Measurements from ENCODE around the gene HINT2.

Gene HINT2

DNA sequence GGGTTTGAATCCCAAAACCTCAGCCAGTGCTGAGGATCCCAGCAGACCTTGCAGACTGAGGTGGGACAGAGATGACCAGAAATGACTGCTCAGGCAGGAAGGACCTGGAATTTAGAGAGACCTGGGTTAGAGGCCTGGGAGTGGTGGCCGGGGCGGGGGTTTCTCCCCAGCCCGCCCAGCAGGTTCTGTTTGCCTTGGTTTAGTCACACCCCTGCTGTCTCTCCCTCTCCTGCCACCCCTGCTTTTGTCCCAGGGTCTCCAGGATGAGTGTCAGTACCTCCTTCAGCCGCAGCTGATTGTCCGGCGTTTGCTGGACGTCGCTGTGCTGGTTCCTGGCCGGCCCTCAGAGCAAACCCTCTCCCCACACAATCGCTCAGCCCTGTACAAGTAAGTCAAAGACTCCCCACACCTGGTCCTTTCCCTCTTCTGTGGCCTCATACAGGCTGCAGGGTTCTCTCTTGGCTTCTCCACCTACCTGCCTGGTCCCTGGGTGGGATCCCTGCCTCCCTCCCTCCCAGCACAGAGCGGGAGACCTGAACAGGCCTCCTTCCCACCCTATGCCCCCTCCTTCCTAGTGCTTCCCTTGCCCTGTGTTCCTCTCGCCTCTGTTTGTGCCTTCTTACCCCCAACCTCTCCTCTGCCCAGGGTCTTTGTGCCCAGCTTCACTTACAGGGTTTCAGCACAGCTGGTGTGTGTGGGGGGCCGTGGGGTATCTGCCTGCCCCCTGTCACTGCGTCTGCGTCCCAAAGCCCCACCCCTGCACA is 26.2 kb upstream of the HINT2 start:
- no peak for DNase-seq (ENCODE audit: low read depth)

DNA sequence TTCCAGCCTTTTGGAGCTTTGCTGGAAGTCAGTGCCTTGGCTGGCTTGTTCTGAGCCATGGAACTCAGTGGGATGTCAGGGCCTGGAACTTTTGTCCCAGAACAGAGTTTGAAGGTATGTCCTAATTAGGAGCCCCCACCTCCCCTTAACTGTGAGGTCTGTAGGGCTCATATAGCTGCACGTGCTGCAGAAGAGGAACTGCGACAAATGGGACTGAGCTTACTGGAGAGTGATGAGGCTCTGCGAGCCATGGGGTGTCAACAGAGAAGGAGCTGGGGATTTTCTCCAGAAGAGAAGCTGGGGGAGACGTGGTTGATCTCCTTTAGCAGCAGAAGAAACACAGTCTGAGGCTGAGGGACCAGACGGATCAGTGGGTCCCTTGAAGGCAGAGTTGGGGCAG is 25.1 kb upstream of the HINT2 start:
- no peak for DNase-seq (ENCODE audit: low read depth)

DNA sequence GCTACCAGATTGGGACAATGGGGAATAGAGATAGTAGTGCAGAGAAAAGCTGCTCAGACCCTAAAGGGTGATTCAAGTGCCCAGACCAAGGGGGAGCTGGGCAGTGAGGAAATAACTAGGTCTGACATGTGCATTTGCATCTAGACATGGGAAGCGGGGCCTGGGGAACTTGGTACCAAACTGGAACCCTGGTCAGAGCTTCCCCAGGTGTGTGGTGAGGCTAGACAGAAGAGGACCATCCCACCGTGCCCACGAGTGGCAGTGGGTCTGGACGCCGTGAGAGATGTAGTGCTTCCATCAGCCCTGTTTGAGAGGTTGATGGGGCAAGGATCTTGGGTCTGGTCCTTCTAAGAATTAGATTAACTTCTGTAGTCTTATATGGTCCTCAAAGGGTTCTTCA is 21.8 kb upstream of the HINT2 start:
- DNase-seq (ENCODE audit: low read depth): no peak

DNA sequence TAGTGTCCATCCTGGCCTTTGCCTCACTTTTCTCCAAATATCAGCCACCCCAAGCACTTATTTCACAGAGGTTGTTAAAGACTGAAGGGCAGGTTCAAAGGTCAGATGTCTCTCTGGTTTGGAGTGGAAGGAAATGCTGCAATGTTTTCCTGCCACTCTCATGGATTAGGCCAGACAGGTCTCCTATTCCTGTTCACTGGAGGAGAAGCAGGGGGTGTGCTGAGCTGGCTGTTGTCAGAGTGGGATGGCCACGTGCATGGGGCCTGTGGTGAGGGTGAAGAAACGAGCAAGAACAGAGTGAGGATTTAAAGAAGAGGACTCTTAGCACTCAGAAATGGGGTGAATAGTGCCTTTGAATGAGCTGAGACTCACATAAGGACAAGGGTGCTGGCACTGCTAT is 20.9 kb upstream of the HINT2 start:
- no peak for DNase-seq (ENCODE audit: low read depth)

DNA sequence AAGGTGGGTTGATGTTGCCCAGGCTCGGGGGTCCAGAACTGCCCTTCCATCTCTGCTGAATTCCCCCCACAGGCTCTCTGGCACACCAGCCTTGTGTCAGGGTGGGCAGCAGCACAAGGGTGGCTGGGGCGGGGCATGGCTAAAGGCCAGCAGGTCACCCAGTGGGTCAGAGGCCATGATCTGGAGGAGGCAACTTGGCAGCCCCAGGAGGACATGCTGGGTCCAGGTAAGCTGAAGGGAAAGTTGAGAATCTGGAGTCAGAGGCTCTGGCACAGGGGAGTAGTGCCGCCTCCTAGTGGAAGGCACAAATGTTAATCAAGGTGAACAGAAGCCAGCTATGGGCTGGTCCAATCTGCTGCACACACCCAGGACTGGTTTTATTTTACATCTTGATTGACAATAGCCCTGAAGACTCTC is 20.4 kb upstream of the HINT2 start:
- DNase-seq (ENCODE audit: low read depth): no peak

DNA sequence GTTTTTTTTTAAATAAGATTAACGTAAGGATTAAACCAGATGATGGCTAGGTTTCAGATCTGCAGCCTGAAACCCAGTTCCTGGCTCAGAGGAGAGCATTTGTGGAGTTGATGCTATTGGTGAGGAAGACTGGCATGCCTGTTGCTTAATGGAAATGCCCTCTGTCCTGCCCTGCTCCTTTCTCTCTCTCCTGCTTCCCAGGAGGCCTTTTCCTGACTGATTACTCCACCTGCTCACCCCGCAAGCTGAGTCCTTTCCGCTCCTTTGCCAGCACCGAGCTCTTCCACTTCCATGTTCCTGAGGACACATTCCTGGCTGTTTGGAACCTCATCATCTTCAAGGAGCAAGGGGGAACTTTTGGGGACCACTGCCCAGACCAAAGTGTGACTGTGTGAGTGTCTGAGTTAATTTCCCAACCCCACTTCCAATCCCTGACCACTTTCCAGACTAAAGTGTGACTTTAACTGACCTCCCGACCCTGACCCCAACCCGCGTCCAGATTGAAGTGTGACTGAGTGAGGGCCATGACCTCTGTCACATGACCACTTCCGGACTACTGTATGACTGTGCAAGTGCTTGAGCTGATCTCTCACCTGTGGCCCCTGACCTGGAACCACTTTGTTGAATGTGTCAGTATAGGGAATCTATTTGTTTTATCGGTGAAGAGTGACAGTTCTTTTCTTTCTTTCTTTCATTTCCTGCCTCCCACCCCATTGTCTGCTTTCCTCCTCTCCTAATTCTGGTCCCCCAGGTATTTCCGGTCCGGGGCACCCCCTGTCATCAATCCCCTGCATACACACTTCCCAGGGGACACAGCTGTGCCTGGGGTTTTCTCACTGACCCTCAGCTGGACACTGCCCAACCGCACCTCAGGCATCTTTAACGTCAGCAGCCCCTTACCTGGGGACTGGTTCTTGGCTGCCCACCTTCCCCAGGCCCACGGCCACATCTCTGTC is 19.7 kb upstream of the HINT2 start:
- DNase-seq (ENCODE audit: low read depth): no peak

DNA sequence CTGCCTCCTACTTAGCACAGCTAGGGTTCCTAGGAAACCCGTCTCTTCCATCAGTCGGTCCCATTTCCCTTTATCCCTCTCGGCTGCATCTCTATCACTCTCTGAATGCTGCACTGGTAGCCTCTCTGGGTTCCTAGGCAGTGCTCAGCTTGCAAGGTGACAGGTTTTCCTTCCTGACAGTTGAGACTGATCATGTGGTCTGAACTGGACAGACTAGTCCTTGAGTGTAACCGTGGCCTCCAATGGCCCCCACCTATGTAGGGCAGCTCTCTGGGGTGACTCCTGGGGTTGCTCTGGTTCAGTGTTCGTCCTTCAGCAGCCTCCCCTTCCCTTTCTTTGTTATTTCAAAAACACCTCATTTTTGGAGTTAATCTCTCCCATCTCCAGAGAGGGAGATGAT is 18.0 kb upstream of the HINT2 start:
- no peak for DNase-seq (ENCODE audit: low read depth)

DNA sequence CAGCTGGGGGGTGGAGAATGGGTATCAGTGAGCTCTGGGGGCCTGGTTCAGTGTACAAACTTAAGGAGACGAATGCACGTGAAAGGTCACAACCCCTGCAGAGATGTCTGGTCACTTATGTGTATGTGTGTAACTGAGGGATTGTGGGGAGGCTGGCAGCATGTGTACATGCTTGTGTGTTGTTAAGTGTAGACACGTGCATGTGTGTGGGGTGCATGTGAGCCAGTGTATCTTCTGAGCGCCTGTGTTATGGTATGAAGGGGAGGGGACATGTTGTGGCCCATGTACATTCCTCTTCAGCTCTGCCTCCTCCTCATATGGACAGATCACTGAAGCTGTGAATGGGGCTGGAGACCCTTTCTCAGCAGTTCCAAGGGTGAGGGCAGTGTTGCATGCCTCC is 16.2 kb upstream of the HINT2 start:
- no peak for DNase-seq (ENCODE audit: low read depth)

DNA sequence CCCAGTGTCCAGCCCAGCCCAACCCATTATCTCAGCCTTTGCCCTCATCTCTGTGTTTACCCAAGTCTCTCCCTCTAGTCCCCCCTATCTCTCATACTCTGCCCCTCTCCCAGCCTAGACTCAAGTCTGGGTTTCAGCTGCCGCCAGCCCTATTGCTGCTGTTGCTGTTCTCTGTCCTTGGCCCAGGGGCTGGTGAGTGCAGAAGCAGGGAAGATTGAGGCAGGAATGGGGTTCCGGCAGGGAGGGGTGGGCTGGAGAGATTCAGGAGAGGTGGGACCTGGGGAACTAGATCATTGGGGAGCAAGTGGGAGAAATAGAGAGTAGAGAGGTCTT is 14.9 kb upstream of the HINT2 start:
- DNase-seq (ENCODE audit: low read depth): no peak

DNA sequence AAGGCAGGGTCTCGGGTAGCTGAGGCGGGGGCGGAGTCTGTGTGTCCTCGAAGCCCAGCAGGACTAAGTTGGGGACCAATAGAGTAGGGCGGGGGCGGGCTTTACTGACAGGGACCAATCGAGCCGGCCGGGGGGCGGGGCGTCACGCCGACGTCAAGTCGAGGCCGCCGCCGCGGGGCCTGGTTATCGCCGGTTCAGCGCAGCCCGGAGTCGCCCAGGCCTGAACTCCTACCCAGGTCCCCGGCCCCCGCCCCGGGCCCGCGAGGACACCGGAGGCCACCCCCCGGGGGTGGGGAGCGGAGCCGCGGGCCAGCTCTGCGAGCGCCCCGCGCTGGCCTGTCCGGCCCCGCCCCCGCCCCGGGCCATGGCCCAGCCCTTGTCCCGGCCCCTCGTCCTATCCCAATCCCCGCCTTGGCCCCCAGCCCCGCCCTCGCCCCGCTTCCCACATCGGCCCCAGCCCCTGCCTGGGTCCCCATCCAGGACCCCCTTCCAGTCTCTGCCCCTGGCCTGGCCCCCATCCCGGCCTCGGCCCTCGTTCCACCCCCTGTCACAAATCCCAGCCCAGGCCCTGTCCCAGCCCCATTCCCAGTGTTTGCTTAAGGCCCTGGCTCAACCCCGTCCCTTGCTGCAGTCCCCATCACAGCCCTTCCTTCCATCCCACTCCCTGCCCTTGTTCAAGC is 14.4 kb upstream of the HINT2 start, which contains the start of gene TMEM8B:
TMEM8B (plus strand) TSS at position 145 of the 680 bp plus-strand sequence; CDS start at position 365, 220 bp downstream.
- DNase-seq (ENCODE audit: low read depth): peak; percentile 76

DNA sequence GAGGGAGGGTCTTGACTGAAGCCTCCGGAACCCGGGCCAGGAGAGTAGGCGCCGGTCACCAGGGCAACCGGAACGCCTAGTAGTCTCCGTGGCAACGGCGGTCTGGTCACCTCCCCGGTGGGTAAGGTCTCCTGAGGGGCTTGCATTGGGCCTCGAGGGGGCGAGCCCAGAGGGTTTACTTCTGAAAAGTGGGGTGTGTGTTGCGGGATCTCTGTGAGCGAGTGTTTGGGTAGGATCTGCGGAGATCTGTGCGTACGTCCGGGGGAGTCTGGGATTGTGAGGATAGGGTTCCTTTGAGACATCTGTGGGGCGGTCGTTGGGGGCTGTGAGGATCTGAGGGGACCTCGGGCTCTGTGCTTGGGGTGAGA is 13.9 kb upstream of the HINT2 start, which contains the start of gene FAM221B:
FAM221B (minus strand) TSS at position 17 of the 368 bp plus-strand sequence. CDS start 2,571 bp downstream, outside the sequence.
- no peak for DNase-seq (ENCODE audit: low read depth)

DNA sequence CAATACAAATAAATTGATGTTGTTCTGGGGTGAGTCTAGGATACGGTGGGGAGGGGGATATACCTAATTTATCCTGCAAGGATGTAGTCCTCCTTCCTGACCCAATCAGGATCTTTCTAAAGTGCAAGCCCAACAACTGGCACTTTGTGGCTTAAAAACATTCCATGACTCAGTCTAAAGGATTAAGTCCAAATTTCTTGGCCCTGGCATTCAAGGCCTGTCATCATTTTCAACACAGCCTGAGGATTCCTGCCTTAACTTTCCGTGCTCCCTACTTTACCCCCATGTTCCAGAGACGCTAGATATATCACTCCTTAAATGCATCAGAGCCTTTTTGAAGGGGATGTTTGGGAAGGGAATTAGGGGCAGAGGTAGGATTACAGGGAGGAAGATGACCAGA is 12.6 kb upstream of the HINT2 start:
- no peak for DNase-seq (ENCODE audit: low read depth)

DNA sequence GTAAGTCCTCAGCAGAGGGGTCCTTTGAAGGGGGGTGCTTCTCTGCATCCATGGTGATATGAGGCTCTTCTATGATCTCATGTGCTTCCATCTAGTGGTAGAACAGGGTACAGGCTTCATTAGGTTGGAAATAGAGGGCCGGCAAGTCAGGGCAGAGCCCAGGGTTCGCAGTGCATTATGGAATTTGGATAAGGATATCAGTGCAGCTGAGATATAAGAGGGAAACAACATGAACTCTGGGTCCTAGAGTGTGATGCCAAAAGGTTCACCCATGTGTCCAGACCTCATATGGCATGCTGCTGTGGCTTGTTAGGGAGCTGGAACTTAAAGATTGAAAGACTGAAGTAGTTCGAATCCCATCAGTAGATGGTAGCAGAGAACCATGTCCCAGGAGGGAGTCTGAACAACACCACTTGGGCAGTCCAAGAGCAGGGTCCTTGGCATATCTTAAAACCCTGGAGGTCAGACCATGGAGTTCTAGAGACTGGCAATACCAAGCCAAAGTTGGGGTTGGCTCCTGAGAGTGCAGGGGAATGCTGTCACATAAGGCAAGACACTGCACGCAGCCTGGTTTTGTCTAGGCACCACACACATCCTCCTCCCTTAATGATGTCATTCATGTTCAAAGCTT is 11.3 kb upstream of the HINT2 start:
- DNase-seq (ENCODE audit: low read depth): no peak

DNA sequence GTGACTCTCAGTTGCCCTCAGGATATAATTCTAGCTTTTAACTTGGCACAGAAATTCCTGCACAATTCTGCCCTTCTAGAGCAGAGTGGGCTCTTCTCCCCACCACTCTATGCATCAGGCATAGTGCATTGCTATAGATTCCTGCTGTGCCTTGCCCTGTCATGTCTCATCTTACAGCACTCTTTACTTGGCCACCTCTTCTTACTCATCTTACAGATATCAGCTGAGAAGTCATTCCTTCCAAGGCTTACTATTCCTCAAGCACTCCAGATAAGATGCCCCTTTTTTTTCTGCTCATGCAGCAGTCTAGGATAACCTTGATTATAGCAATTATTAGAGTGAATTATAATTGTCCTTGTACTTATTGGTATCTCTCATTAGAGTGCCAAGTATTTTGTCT is 8.1 kb upstream of the HINT2 start:
- no peak for DNase-seq (ENCODE audit: low read depth)

DNA sequence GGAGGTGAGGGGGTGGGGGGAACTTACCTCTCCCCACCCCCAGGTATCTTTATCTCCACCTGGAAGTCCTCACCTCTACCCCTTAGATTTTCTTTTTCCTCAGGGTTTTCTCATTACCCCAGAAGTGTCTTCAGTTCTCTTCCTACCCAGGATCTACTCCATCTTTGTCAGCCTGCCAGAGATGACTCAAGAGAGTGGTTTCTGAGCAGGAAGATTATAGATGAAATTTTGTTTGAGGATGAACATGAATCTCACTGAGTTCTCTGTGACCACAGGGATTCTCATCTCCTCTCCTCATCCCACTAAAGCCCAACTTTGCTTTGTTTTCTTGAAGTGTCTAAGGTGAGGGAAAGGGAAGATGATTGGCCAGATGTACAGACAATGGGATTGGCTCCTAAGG is 5.2 kb upstream of the HINT2 start:
- DNase-seq (ENCODE audit: low read depth): no peak

DNA sequence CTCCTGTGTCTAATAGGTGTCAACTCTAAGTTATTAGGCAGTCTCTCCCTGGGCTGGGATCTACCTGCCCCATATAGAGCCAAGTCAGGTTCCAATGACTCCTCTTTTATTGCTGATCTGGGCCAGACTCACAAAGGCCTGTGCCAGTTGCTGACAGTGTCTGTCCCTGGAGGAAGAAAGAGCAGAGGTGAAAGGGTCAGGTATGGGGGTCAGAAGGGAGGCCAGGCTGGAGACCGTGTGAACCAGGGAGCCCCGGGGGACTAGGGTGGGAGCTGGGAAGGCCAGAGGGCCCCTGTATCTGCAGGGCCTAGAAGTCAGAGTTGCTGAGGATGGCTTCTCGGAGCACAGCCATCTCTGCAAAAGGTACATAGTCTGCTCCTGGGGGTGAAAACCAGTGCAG is 3.5 kb upstream of the HINT2 start:
- no peak for DNase-seq (ENCODE audit: low read depth)

DNA sequence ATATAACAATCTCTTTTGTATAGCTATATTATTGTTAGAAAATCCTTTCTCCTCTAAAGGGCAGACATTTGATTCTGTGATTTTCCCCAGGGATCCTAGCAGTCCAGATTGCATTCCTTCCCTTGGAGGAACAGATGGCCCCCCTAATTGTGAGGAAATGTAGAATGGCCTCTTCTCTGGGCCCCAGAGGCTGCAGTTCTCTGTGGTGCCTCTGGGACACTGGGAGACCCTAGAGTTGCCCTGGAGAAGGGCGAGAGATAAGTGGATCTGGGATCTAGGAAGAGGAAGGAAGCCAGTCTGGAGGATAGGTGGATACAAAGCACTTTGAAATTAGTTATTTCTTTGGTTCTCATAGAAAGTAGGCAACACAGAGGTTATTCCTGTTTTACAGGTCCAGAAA is 1.9 kb upstream of the HINT2 start:
- no peak for DNase-seq (ENCODE audit: low read depth)

DNA sequence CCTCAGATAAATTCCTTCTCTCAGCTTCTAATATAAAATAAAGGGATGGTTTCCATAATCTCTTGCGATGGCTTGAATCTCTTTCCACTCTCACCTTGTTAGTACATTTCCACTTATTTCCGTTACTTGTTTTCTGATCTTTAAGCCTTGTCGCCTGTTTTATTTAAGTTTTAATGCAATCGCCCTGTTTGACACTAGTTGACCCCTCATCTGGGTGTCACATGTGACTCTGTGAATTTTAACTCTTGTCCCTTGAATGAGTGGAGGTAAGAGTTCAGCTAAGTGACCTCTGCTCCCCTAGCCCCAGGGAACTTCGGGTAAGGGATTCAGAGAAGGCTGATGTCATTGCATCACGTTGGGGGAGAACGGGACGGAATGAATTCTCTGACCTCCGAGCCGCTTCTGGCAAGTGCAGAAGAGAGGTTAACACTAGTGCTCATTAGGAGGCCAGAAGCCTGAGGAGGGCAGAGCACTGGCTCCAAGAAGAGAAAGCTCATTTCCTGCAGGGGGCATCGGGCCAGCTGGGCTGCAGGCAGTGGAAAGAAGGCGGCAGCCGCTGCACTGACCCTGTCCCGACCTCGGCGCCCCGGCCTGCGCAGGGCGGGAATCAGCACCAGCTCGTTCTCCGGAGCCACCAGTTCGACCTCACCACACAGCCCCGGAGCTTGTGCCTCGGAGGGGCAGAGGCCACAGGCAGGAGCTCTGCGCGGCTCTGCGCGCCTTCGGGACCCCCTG is 569 bp downstream of the HINT2 start:
- DNase-seq (ENCODE audit: low read depth): no peak

DNA sequence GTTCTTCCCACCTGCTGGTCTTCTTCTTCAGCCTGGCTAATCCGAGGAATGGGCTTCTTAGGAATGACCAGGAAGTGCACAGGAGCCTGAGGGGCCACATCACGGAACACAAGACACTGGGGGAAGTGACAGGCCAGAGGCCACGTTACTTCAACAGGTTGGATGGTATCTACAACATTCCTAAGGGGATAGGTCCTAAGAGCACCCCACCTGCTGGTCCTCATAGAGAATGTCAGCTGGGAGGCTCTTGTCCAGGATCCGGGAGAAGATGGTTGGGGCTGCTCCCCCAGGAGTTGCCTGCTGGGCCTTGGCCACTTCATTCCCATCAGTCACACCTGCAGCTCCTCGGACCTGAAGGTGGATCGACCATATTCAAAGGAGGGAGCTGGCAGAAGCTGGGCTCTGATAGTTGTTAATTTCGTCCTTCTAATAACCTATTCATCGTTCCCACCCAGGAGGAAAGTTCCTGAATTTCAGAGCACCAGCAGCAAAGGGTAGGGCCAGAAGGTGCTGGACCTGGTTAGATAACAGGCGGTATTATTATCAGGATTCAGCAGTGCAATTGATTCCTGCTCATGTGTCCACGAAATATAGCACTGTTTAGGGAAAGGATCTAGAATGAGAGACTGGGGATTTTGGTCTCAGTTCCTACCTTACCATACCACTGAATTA is 1.3 kb downstream of the HINT2 start:
- no peak for DNase-seq (ENCODE audit: low read depth)

DNA sequence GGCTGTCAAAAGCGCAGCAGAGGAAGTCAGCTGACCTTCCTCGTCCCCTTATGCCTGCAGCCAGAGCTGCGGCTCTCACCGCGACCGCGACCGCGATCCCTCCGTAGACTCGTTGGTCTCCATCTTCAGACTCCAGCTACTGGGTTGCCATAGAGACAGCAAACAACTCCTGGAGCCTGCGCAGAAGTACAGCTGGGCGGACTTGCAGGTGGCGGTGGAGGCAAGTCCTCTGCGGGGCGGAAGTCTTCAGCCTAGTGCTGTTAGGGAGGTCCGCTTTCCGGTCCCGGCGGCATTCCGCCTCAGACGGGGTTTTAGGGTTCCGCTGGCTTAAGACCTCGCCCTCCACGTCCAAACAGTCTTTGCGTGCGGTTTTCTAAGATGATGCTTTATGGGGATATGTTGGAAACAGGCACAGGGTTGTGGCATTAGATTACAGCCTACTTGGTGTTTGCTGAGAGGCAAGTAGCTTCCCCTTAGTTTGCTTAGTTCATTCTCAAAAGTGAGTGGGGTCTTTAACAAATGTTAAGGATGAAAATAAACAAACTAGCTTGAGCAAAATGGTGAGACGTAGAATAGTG is 2.7 kb downstream of the HINT2 start, which contains the start of gene SPAG8:
SPAG8 (minus strand) TSS at position 238 of the 578 bp plus-strand sequence; CDS start at position 123, 115 bp downstream.
- DNase-seq (ENCODE audit: low read depth): peak; percentile 74

All from stimulated activated CD8-positive, alpha-beta memory T cell treated with anti-CD3 and anti-CD28 coated beads, Interleukin-15, amount 100 ng/mL, for 24 hours (primary cell).